Transverse colon (tissue), 4 donors: ENCODE measurements around the gene SLC25A2. TPM values are rescaled to one million over a fixed set of nuclear protein-coding genes. Genes with fewer than 3 reads are reported as not detected.
"Not testable (repeated sequence)": the region's sequence is repeated elsewhere in the genome, so short reads cannot be mapped to it uniquely, and the experiment has no call there.

ENCODE experiments used
- DNase-seq: peaks from one replicate; pipeline ENCODE4 v3.0.0-alpha.2; 2019
- H3K27ac ChIP-seq, 4 donors: fragments of 200-600 bp; sonication (generic); 2 replicates each; pipeline ENCODE4 v1.5.1; 2016 to 2018; ENCODE audit warnings: inconsistent platforms in 4 of 4
- H3K27me3 ChIP-seq: fragments of 200-600 bp; sonication (generic); 2 replicates; pipeline ENCODE4 v1.5.1; 2017; ENCODE audit warnings: inconsistent platforms
- H3K36me3 ChIP-seq, 4 donors: fragments of 200-600 bp; sonication (generic); 2 replicates each; pipeline ENCODE4 v1.5.1; 2017 to 2019; ENCODE audit warnings: inconsistent platforms in 4 of 4
- H3K4me1 ChIP-seq, 4 donors: fragments of 200-600 bp; sonication (generic); 2 replicates each; pipeline ENCODE4 v1.5.1; 2017 to 2020; ENCODE audit warnings: inconsistent platforms in 4 of 4
- H3K4me3 ChIP-seq, 4 donors: fragments of 200-600 bp; sonication (generic); 1 replicate in 1 of 4; 2 replicates in 3 of 4; pipeline versions ENCODE4 v1.5.1 to v1.6.1; 2017 to 2019; ENCODE audit warnings: inconsistent platforms in 4 of 4
- H3K9me3 ChIP-seq, 2 donors: fragments of 200-600 bp; sonication (generic); 2 replicates each; pipeline ENCODE4 v1.5.1; 2017 to 2019; ENCODE audit warnings: inconsistent platforms in 2 of 2
- EP300 ChIP-seq: sonication (generic); formaldehyde crosslinking; IDR thresholded peaks from one replicate; pipeline ENCODE4 v1.6.1; 2017; ENCODE audit warnings: antibody characterized with exemption, low read depth
- POLR2A ChIP-seq: fragments of 450-650 bp; IDR thresholded peaks from one replicate; pipeline ENCODE4 v1.6.1; 2016; ENCODE audit warnings: antibody characterized with exemption, mild to moderate bottlenecking, moderate library complexity
- POLR2AphosphoS5 ChIP-seq, 3 donors: sonication (generic); formaldehyde crosslinking; IDR thresholded peaks; one replicate each; pipeline ENCODE4 v1.6.1; 2016; ENCODE audit warnings: antibody characterized with exemption in 3 of 3
- WGBS, 2 donors: methylation state at CpG; one replicate each; pipeline ENCODE4 v1.1.5; 2018; ENCODE audit warnings: low coverage in 1 of 2; 5-methylcytosine and 5-hydroxymethylcytosine counted together
- in situ Hi-C, 4 donors: fragments of 200-750 bp; cut with MboI; loops; one replicate each; pipeline versions ENCODE4 v1.15.0 to v1.15.1; 2017; ENCODE audit warnings: low sequenced_read_pairs in 3 of 4, low pct_ligation_motif_present in 1 of 4, low pct_unique_long_range_greater_than_20kb in 1 of 4
- intact Hi-C: fragments of 100-400 bp; cut with DNase I; formaldehyde crosslinking; loops from one replicate; pipeline ENCODE4 v1.15.1; 2023; ENCODE audit warnings: low total_unique reads
- total RNA-seq, 4 donors: library from RNA; depleted of rRNA; stranded (reverse); fragments of >200 nt; gene quantifications; one replicate each; pipeline ENCODE4 v1.1.0, GENCODE V29; 2016
- TF ChIP-seq, protein P1 (sequence below), 5 experiments: fragments of 200-600 bp in 3 of 5; fragments of 450-650 bp in 2 of 5; sonication (generic) in 3 of 5; IDR thresholded peaks; 1 replicate in 2 of 5; 2 replicates in 3 of 5; pipeline ENCODE4 v1.5.1; 2016 to 2017; ENCODE audit warnings: antibody characterized with exemption in 5 of 5, inconsistent platforms in 3 of 5, mild to moderate bottlenecking in 2 of 5, moderate library complexity in 1 of 5

Gene SLC25A2
- total RNA-seq, 4 donors from 2014 or later, result 1.4 to 1.8 TPM; not detected in 2

- in situ Hi-C loops, result no loop called here
These were observed 41.5 kb upstream of the SLC25A2 start for GRCh38 chr5:141345327-141345726.

DNA sequence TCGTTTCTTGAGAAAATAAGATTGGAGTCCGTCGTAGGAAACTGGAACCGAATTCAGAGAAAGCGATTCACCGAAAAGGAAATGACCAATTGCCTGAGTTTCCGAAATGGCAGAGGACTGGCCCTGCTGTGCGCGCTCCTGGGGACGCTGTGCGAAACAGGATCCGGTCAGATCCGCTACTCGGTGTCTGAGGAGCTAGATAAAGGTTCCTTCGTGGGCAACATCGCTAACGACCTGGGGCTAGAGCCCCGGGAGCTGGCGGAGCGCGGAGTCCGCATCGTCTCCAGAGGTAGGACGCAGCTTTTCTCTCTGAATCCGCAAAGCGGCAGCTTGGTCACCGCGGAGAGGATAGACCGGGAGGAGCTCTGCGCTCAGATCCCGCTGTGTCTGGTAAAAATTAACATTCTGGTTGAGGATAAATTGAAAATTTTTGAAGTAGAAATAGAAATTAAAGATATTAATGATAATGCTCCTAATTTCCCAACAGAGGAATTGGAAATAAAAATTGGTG, 40.2 kb upstream of the SLC25A2 start:
- Histone ChIP-seq H3K27ac (no peak overlapping the region), H3K4me1 (no peaks in the 10 kb centered on the region), H3K4me3 (peak overlapping the region in 1 of 4 donors; percentile 12), H3K36me3 (no peaks in the 10 kb centered on the region), H3K27me3 (peaks cover 14% of the 10 kb centered on the region), H3K9me3 (peaks cover 30 to 49% of the 10 kb centered on the region in 2 donors)
- 57 to 66% methylated on average over 22 to 31 of the region's 31 CpGs for WGBS, 2 donors
- in situ Hi-C loops, result no loop called here
- DNase-seq, result no peak
- intact Hi-C loops, result no loop called here
- TF ChIP-seq POLR2AphosphoS5 (IDR thresholded peaks at IDR 0.05) (no peak), POLR2A (no peak), EP300 (no peak)
- TF ChIP-seq, protein P1, sequence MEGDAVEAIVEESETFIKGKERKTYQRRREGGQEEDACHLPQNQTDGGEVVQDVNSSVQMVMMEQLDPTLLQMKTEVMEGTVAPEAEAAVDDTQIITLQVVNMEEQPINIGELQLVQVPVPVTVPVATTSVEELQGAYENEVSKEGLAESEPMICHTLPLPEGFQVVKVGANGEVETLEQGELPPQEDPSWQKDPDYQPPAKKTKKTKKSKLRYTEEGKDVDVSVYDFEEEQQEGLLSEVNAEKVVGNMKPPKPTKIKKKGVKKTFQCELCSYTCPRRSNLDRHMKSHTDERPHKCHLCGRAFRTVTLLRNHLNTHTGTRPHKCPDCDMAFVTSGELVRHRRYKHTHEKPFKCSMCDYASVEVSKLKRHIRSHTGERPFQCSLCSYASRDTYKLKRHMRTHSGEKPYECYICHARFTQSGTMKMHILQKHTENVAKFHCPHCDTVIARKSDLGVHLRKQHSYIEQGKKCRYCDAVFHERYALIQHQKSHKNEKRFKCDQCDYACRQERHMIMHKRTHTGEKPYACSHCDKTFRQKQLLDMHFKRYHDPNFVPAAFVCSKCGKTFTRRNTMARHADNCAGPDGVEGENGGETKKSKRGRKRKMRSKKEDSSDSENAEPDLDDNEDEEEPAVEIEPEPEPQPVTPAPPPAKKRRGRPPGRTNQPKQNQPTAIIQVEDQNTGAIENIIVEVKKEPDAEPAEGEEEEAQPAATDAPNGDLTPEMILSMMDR (IDR thresholded peaks at IDR 0.05), result no peak

More at GRCh38 chr5:141345327-141345726, 41.5 kb upstream of the SLC25A2 start:
- Histone ChIP-seq H3K36me3 (no peaks in the 10 kb centered on the region), H3K4me3 (no peak overlapping the region), H3K4me1 (no peaks in the 10 kb centered on the region), H3K27ac (no peak overlapping the region), H3K27me3 (peaks cover 12% of the 10 kb centered on the region), H3K9me3 (peaks cover 21 to 46% of the 10 kb centered on the region in 2 donors)
- TF ChIP-seq POLR2A, result no peak
- TF ChIP-seq EP300, result no peak
- no peak for TF ChIP-seq POLR2AphosphoS5 (IDR thresholded peaks at IDR 0.05)
- TF ChIP-seq, protein P1 (IDR thresholded peaks at IDR 0.05), result no peak
- 62 to 71% methylated on average over 14 to 20 of the region's 20 CpGs for WGBS, 2 donors
- intact Hi-C loops, result no loop called here
- no peak for DNase-seq

DNA sequence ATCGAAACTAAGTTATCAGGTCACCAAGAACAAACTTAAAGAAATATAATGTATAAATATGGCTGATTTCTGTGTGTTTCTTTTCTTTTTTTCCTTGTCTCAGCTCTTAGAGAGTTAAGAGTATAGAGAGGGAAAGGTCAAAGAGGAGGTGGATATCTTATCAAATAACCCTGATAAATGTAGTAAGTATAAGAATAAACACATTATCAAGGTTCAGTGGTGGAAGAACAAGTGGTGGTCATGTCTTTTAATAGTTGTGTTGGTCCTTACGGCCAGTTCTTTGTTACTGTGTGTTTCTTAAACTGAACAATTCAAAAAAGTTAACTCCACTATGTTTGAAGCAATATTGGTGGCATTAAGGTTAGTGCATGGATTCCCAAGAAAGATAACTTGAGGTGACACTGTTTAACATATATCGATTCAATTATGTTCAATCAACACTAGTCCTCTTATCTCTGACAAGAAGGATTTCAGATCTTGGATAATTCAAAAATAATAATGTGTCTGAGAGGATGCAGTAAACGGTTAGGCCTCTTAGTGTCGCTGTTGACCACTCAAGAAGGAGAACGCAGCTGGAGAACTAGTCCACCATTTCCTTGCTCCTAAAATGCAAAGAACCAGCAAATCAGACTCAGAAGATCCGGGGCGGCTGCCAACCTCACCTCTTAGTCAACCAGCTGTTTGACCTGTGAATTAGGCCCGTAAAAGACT, 39.5 kb upstream of the SLC25A2 start, which contains the start of gene PCDHGA3:
Gene PCDHGA3, plus strand, starts transcription at position 588 of the 711 bp plus-strand sequence. CDS start 205 bp downstream, outside the sequence.
- Histone ChIP-seq H3K4me3 (peak within 1 kb of the TSS in 1 of 4 donors; percentile 12), H3K27me3 (peaks cover 20% of the 10 kb centered on the region), H3K9me3 (peaks cover 36 to 54% of the 10 kb centered on the region in 2 donors), H3K36me3 (no peaks in the 10 kb centered on the region), H3K4me1 (no peaks in the 10 kb centered on the region), H3K27ac (no peak within 1 kb of the TSS)
- WGBS, 2 donors, result 35 to 55% methylated on average over 8 to 9 of the region's 9 CpGs
- no peak for DNase-seq
- in situ Hi-C loops, result no loop called here
- intact Hi-C loops, result no loop called here
- TF ChIP-seq POLR2AphosphoS5 (IDR thresholded peaks at IDR 0.05) (no peak), POLR2A (no peak)

GRCh38 chr5:141342773-141343172, 38.9 kb upstream of the SLC25A2 start:
- TF ChIP-seq POLR2A, result no peak
- no peak for TF ChIP-seq EP300
- TF ChIP-seq, protein P1 (IDR thresholded peaks at IDR 0.05), result no peak
- no peak for TF ChIP-seq POLR2AphosphoS5 (IDR thresholded peaks at IDR 0.05)
- 10 to 45% methylated on average over 1 of the region's 1 CpG for WGBS, 2 donors
- Histone ChIP-seq H3K4me1 (no peaks in the 10 kb centered on the region), H3K27me3 (peaks cover 24% of the 10 kb centered on the region), H3K36me3 (no peaks in the 10 kb centered on the region), H3K27ac (no peak overlapping the region), H3K9me3 (peaks cover 38 to 54% of the 10 kb centered on the region in 2 donors), H3K4me3 (no peak overlapping the region)
- no peak for DNase-seq
- in situ Hi-C loops (no loop called here), intact Hi-C loops (no loop called here)

- Histone ChIP-seq H3K9me3 (peaks cover 44 to 68% of the 10 kb centered on the region in 2 donors), H3K27me3 (peaks cover 42% of the 10 kb centered on the region)
- in situ Hi-C loops, H3K27ac ChIP-seq, intact Hi-C loops, DNase-seq, H3K4me3 ChIP-seq, H3K4me1 ChIP-seq, H3K36me3 ChIP-seq: not testable (repeated sequence)
- 82 to 91% methylated on average over 2 to 41 of the region's 45 CpGs for WGBS, 2 donors
These were observed 37.0 kb upstream of the SLC25A2 start for GRCh38 chr5:141340781-141341354.
